Right renal cortex interstitium (tissue), 3 donors: ENCODE measurements around the gene BAAT. TPM values are rescaled to one million over a fixed set of nuclear protein-coding genes. Genes with fewer than 3 reads are reported as not detected.

Source experiments
- DNase-seq, 3 donors: peaks; one replicate each; pipeline ENCODE4 v3.0.0-alpha.2; 2013; ENCODE audit warnings: low read depth in 3 of 3, low spot score in 2 of 3
- polyA plus RNA-seq, 3 donors: library from polyadenylated mRNA; unstranded; fragments of 120-200 nt; gene quantifications; one replicate each; pipeline ENCODE4 v1.2.1, GENCODE V29; 2013; ENCODE audit not compliant: insufficient read length in 3 of 3

The BAAT gene
- polyA plus RNA-seq, 3 donors = 0.21 to 0.44 (median 0.33) TPM

DNA sequence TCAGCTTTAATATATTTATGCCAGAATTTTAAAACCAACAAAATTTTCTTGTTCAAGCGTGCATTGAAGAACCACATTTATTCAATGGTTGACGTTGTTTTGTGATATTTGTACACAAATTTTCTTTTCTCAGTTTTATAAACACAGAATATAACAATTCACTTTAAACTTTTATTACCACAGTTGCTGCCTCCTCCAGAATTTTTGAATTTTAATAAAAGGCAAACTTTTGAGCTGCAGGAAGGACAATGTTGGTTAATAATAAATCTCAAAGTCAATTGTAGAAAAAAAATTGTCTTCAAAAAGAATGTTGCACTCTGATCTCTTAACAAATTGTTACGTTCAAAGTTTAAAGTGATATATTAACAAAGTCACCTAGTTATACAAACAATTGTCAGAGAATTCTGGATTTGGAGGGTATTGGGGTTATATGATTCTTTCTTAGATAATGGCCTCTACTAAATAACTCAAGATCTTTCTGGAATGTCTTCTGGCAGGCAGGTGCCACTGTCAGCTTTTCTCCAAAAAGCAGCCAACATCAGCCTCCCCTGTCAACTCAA lies 60.5 kb downstream of the BAAT start:
- DNase-seq = no peak

DNA sequence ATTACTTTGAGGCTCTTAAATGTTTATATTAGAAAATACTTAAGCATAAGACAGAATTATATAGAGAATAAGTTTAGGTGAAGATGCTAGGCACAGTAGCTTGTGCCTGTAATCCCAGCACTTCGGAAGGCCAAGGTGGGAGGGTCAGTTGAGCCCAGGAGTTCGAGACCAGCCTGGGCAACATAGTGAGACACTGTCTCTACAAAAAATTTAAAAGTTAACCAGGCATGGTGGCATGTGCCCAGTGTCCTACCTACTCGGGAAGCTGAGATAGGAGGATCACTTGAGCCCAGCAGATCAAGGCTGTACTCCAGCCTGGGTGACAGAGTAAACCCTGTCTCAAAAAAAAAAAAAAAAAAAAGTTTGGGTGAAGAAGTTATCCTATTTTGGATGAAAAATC lies 61.7 kb downstream of the BAAT start:
- no peak for DNase-seq

- no peak for DNase-seq
Measured at GRCh38 chr9:101317735-101318134, 67.1 kb downstream of the BAAT start.

GRCh38 chr9:101315112-101315450 lies 69.7 kb downstream of the BAAT start:
- DNase-seq = no peak

GRCh38 chr9:101312661-101313060 lies 72.1 kb downstream of the BAAT start:
- no peak for DNase-seq

DNA sequence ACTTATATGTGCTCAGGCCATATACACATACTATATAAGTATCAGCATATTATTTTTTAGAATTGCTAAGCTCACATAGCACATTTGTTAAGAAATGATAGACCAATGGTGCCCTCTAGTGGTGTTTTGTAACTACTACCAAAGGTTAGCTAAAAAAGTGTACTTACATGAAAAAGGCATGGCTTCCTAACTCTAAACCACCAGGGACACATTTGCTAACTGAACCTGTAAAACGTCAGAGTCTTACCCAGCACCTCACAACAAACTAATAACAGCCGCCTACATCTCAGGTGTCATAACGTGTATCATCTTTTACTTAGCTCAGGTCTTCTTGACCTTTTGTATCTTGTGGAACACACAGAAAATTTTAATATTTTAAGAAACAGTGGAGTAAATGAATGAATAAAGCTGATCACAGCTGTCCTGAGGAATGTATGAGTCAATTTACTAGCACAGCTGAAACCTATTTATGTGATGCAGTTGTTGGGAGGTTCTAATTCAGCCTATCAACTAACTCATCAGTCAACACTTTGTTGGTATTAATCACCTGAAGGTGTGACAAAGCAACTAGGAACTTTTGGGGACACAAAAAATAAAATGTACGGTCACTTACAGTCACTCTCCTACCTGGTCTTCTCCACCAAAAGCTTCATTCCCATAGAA lies 72.9 kb downstream of the BAAT start:
- peak; percentile 55 to 66 (median 65) for DNase-seq

GRCh38 chr9:101311191-101311590 lies 73.6 kb downstream of the BAAT start:
- DNase-seq = no peak

Other genes starting within 250 kb of the BAAT start
- 10 to 100 TPM; 27.3 to 31.5 (median 29.3) TPM for gene MRPL50, start 13.6 kb upstream of the BAAT start, polyA plus RNA-seq
- 10 to 100 TPM; 44.2 to 51.2 (median 45.4) TPM for gene ZNF189, start 13.8 kb upstream of the BAAT start, polyA plus RNA-seq
- 1,000 to 10,000 TPM in 1 of 3 donors, 100 to 1,000 TPM in 2; 735 to 1,012 (median 923) TPM for gene ALDOB, start 50.8 kb upstream of the BAAT start, polyA plus RNA-seq
- 10 to 100 TPM; 67.3 to 73.5 (median 67.3) TPM for gene RNF20, start 148.8 kb upstream of the BAAT start, polyA plus RNA-seq
- gene PPP3R2, start 210.0 kb upstream of the BAAT start, polyA plus RNA-seq = under 1 TPM in 1 of 3 donors, not detected in 2; 0.10 TPM